EH (cell line): ENCODE data around the gene ALOX15B.

ENCODE experiments used
- DNase-seq: peaks from one replicate; pipeline ENCODE4 v3.0.0-alpha.2; 2015; ENCODE audit warnings: low read depth

ALOX15B gene

GRCh38 chr17:8013731-8014557 lies 24.9 kb upstream of the ALOX15B start:
- DNase-seq = no peak

DNA sequence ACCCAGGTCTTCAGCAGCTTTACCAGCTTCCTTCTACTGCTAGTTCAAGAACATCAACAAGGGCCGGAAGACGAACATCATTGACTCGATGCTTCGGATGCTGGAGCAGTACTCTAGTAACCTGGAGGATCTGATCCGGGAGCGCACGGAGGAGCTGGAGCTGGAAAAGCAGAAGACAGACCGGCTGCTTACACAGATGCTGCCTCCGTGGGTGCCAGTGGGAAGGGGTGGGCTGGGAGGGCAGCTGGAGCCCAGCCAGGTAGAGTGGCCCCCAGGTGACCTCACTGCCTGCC lies 24.4 kb upstream of the ALOX15B start:
- no peak for DNase-seq

- no peak for DNase-seq
These were observed 23.5 kb upstream of the ALOX15B start for GRCh38 chr17:8015236-8015956.

GRCh38 chr17:8015957-8016631 lies 22.8 kb upstream of the ALOX15B start:
- DNase-seq = peak; percentile 11

- peak; percentile 32 for DNase-seq
These were observed 22.0 kb upstream of the ALOX15B start for GRCh38 chr17:8016632-8017424.

GRCh38 chr17:8018436-8018835 lies 20.4 kb upstream of the ALOX15B start:
- no peak for DNase-seq

GRCh38 chr17:8019166-8019565 lies 19.7 kb upstream of the ALOX15B start:
- DNase-seq = no peak

DNA sequence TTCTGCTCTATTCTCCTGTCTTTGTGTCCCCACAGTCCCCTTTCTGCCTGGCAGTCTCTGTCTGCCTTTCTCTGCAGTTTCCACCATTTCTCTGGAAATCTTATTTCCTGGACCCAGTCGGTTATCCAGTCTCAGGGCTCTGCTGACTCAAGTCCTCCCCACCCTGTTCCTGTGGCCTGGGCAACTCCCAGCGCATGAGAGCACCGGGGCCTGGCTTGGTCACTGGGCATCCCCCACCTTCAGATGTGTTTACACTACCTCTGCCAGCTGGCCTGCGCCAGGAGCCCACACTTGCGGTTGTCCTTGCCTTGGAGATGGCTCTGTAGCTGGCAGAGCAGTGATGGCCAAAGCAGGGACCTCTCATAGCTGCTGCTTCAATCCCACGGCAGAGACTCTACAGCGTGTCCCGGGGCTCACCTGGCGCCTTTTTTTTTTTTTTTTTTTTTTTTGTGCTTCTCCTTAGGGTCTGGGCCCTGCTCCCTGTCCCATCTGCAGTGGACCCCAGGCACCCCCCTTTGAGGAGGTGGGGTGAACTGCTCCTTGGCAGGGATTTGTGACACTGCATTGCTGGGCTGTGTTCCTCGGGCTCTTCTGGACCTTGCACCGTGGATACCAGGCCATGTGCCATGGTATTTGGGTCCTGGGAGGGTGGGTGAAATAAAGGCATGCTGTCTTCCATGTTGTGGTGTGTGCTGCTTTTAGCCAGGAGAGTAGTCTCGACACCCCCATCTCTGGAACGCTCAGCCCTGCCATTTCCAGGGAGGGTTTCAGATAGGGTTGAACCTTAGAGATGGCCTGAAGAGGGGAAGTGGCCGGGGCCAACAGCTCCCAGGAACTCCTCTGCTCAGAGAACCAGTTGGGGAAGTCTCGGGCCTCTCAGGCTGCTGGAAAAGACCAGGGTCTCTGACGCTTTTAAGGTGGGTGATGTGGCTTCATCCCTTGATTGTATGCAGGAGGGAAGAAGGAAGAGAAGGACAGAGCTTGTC lies 18.9 kb upstream of the ALOX15B start:
- DNase-seq = peak; percentile 4

DNA sequence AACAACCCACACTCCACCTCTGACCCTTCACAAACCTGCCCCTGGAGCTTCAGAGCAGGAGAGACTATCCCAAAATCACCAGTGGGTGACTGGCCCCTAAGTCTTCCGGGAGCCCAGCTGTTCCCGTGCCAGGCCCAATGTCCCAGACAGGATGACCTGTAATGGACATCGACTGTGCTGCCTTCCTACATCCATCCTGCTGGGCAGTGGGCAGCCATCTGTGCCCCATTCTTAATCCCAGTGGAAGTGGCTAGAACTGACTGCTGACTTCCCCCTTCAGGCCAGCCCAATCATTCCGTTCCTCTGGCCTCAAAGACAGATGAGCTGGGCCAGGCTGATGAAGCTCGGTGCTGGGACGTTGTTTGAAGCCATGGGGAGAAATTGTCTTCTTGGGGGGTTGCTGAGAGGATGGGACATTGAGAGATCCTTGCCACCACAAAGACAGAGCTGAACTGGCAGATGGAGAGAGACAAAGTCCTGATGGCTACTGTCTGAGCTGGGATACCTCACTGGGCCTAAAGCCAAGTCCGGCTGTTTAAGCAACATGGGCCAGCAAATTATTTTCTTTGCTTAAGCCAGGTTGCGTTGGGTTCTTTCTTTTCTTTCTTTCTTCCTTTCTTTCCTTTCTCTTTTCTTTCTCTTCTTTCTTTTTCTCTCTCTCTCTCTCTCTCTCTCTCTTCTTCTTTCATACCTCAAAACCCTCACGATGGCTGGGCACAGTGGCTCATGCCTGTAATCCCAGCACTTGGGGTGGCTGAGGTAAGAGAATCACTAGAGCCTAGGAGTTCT lies 17.9 kb upstream of the ALOX15B start:
- DNase-seq = no peak

DNA sequence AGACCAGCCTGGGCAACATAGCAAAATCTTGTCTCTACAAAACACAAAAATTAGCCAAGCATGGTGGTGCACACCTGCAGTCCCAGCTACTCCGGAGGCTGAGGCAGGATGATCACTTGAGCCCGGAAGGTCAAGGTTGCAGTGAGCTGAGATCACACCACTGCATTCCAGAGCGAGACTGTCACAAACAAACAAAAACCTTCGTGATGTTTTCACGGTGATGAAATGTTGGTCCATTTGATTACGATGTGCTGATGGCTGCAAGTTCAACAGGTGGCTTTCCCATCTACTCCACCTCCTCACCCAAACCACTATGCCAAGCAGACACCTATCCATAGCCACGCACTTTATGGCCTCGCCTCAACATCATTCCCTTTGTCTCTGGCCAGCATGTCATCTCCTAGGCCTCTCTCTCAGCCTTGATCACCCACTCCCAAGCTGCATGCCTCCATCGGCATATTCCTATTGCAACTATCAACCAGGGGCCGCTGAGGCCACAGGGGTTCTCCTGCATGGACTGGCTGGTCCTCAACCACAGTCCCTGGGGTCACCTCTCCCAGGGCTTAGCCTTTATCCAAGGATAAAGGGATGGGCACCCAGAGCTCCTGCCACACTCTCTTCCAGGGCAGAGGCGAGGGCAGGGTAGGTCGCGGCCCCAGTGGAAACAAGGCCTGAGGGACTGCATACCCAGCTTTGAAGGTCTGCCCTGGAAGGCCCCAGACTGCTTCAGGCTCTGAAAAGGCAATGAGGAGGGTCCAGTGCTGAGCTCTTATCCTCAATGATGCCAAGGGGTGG lies 17.1 kb upstream of the ALOX15B start:
- DNase-seq = no peak

DNA sequence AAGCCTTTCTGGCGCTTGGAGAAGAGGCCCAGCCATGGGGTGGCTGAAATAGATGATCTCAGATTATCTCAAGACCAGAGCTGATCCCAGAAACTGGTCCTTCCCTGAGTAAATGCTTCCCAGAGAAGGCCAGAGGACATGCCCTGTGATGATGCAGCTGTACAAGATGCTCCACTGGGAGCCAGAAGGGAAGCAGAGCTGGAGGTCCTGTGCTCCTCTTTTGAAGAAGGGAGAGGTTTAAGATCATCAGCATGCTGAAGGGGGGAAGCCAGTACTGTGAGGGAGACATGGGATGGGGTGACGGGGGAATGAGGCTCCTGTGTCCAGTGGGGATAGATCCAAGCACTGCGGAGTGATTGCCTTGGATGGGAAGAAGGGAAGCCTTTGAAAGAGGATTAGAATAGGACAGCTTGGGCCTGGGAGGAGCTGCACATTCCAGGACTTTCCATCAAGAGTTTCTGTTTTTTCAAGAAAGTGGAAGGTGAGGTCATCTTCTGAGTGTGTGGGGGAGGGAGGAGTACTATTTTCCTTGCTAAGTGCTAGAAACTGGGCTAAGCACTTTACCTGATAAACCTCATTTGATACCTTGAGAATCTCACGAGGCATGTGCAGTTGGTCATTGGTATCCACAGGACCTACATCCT lies 16.4 kb upstream of the ALOX15B start:
- DNase-seq = peak; percentile 30

DNA sequence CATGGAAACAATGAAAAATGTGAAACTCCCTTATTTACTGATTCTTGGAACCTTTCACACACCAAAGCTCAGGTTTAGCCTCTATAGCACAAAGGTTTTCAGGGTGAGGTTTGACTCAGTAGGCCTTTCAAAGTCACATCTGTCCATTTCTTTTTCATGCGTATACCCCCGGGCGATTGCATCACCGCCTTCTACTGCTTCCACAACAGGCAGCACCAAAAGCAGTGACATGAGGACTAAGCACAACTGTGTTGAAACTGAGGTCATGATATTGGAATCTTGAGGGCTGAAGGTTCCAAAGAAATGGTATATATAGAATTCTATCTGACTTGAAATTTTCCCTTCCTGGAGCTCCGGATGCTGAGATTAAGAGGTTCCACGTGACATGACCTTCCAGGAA lies 14.7 kb upstream of the ALOX15B start:
- peak; percentile 16 for DNase-seq

DNA sequence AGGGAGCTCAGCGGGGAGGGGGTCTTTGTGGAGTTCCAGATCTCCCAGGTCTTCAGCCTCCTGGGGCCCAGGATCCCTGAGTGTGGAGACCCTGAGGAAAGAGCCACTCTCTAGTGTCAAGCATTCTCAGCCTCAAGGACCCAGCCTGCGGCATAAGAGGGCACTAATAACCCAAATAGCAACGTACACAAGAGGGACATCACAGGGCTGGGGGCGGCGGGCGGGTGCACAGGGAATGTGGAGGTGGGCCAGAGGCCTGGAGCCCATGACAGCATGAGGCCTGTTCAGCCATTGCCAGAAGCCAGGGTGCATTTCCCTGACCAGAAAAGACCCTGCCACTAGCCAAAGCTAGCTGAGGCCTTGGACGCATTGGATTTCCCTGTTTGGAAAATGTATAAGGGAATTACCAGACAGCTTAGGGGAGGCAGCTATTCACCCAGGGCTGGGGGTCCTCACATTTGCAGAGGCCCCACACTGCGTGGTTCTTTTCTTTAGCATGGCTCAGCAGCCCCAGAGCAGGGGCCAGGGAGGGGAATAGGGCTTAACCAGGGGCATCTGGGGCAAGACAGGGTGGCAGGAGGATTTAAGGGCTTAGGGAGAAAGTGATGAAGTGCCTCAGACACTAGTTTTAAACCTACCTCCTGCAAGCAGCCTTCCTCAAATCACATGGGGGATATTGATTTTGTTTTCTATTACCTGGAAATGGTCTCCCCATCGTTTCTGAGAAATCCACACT lies 13.5 kb upstream of the ALOX15B start:
- DNase-seq = no peak

DNA sequence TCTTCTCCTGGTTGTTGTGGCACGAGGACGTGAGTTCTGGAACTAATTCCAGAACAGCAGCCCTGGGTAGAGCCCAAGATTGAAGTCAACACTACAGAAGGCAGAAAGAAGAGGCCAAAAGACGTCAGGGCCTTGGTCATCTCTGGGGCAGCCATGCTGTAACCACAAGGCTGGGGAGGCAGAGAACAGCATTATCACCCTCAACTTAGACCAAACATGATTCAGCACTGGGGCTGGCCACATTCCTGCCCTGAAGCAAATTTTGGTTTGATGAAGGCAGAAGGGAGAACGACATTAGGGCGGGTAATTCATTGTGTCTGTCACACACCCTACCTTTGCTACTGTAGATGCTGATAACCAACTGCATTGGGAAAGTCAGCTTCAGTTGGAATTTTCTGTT lies 9.7 kb upstream of the ALOX15B start:
- peak; percentile 78 for DNase-seq

- DNase-seq = no peak
These were observed 7.6 kb upstream of the ALOX15B start for GRCh38 chr17:8031261-8031661.

GRCh38 chr17:8031950-8032349 lies 6.9 kb upstream of the ALOX15B start:
- DNase-seq = no peak

- DNase-seq = no peak
These were observed 6.4 kb upstream of the ALOX15B start for GRCh38 chr17:8032442-8032841.

DNA sequence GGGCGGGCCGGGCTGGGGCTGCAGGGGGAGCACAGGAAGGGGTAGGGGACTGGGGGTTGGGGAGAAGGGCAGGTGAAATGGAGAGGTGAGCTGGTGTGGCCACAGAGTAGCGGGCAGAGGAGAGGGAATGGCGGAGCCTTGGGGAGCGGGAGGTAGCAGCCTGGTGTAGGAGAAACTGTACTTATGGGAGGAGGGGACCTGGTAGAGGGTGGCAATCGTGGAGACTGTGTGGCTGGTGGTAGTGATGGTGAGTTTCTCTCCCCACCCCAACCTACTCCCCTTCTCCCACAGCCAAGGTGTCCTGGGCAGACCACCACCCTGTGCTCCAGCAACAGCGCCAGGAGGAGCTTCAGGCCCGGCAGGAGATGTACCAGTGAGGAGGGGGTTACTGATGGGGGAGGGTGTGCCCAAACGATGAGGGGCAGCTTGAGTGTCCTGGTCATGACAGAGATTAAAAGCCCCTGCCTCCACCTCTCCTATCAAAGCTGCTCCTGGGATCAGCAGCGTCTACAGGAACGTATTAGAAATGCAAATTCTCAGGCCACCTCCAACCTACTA lies 831 bp downstream of the ALOX15B start:
- no peak for DNase-seq
